ENCODE data around the gene DNAJA3. TPM values are rescaled to one million over a fixed set of nuclear protein-coding genes. Genes with fewer than 3 reads are reported as not detected.

The DNAJA3 gene
- total RNA-seq, 3 donors from 2014 or later (not counting 1 experiment from before 2014, with no cell fraction given): 22.1 to 34.2 (median 27.2) TPM

DNA sequence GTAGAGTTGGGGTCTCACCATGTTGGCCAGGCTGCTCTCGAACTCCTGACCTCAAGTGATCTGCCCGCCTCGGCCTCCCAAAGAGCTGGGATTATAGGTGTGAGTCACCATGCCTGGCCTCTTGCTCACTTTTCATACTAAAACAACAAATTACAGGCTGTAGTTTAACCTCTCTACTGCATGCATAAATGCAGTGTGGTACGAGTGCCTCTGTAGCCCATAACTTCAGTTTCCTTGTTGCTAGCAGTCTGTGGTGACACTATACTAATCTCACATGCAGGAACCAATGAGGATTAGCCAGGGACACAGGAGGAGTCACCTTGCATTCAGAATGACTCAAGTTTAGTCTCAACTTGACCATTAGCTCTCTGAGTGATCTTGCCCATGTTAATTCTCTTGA is 70.6 kb downstream of the DNAJA3 start:
- peaks cover 16% of the 10 kb centered on the region for H3K36me3 ChIP-seq (ENCODE audit: control insufficient read depth, insufficient read depth, low read length)
- DNase-seq (no peak), ATAC-seq (no peak)
- no peaks in the 10 kb centered on the region for H3K9me3 ChIP-seq (ENCODE audit: control insufficient read depth, insufficient read depth, low read length)
- H3K27ac ChIP-seq (ENCODE audit: low read length): no peak overlapping the region
- TF ChIP-seq, protein P1, sequence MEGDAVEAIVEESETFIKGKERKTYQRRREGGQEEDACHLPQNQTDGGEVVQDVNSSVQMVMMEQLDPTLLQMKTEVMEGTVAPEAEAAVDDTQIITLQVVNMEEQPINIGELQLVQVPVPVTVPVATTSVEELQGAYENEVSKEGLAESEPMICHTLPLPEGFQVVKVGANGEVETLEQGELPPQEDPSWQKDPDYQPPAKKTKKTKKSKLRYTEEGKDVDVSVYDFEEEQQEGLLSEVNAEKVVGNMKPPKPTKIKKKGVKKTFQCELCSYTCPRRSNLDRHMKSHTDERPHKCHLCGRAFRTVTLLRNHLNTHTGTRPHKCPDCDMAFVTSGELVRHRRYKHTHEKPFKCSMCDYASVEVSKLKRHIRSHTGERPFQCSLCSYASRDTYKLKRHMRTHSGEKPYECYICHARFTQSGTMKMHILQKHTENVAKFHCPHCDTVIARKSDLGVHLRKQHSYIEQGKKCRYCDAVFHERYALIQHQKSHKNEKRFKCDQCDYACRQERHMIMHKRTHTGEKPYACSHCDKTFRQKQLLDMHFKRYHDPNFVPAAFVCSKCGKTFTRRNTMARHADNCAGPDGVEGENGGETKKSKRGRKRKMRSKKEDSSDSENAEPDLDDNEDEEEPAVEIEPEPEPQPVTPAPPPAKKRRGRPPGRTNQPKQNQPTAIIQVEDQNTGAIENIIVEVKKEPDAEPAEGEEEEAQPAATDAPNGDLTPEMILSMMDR (IDR thresholded peaks at IDR 0.05): no peak
- H3K4me1 ChIP-seq (ENCODE audit: control insufficient read depth, insufficient read depth, low read length): peaks cover 10% of the 10 kb centered on the region
- Mint-ChIP-seq H3K4me1 (peaks cover 57 to 64% of the 10 kb centered on the region in 2 donors), H3K4me3 (no peak overlapping the region), H3K9me3 (no peaks in the 10 kb centered on the region), H3K27ac (peak overlapping the region; percentile 78 to 88), H3K27me3 (ENCODE audit: low read depth in 2 of 2) (no peaks in the 10 kb centered on the region), H3K36me3 (no peaks in the 10 kb centered on the region)
- no peak overlapping the region for H3K4me3 ChIP-seq (ENCODE audit: low read length)
- WGBS (ENCODE audit: insufficient coverage): 91% methylated on average over 4 of the region's 4 CpGs
- intact Hi-C loops (cut with micrococcal nuclease): no loop called here
- no peaks in the 10 kb centered on the region for H3K27me3 ChIP-seq (ENCODE audit: control insufficient read depth, insufficient read depth, low read length)

DNA sequence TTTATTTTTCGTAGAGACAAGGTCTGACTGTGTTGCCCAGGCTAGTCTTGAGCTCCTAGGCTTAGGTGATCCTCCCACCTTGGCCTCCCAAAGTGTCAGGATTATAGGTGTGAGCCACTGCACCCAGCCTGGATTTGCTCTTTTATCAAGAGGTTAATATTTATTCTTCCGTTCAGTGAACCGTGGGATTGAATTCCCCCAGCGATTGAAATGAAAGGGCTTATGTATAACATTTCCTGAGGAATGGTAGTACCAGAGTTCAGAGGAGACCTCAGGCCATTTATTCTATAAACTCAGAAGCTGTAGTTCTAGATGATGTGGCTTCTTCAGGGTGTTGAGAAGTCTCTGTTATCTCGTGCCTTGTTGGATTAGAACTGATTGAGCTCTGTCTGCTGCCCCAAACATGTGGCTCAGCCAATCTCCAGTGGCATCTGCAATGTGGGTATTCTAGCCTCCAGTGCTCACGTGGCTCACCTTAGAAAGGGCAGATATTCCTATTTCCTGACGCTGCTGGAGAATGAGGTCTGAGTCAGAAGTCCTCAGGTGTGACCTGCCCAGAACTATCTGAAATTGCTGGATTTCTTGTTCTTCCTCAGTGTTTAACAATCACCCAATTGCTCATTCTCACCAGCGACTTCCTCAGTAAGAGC is 73.0 kb downstream of the DNAJA3 start:
- no peaks in the 10 kb centered on the region for H3K27me3 Mint-ChIP-seq (ENCODE audit: low read depth in 2 of 2)
- no peak for ATAC-seq
- TF ChIP-seq, protein P1 (IDR thresholded peaks at IDR 0.05): no peak
- peaks cover 70 to 74% of the 10 kb centered on the region in 2 donors for H3K4me1 Mint-ChIP-seq
- peak overlapping the region; percentile 35 to 88 for H3K27ac Mint-ChIP-seq
- no peak for DNase-seq
- peaks cover 12% of the 10 kb centered on the region for H3K36me3 ChIP-seq (ENCODE audit: control insufficient read depth, insufficient read depth, low read length)
- no peak overlapping the region for H3K27ac ChIP-seq (ENCODE audit: low read length)
- H3K27me3 ChIP-seq (ENCODE audit: control insufficient read depth, insufficient read depth, low read length): no peaks in the 10 kb centered on the region
- intact Hi-C loops (cut with micrococcal nuclease): no loop called here
- H3K36me3 Mint-ChIP-seq: no peaks in the 10 kb centered on the region
- 89% methylated on average over 7 of the region's 8 CpGs for WGBS (ENCODE audit: insufficient coverage)
- no peak overlapping the region for H3K4me3 Mint-ChIP-seq
- H3K9me3 Mint-ChIP-seq: no peaks in the 10 kb centered on the region
- H3K4me1 ChIP-seq (ENCODE audit: control insufficient read depth, insufficient read depth, low read length): peaks cover 20% of the 10 kb centered on the region
- H3K9me3 ChIP-seq (ENCODE audit: control insufficient read depth, insufficient read depth, low read length): no peaks in the 10 kb centered on the region
- no peak overlapping the region for H3K4me3 ChIP-seq (ENCODE audit: low read length)

DNA sequence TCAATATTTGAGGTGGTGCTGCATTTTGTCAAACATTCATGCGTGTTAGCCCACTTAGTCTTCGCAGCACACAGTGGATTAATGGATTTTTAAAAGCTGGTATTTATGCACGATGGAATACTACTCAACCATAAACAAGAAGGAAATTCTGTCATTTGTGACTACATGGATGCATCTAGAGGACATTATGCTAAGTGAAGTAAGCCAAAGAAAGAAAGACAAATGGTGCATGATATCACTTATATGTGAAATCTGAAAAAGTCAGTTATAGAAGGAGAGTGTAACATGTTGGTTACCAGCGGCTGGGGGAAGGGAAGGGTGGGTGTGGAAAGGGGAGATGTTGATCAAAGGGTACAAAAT is 73.5 kb downstream of the DNAJA3 start:
- no peak for ATAC-seq
- no peak for DNase-seq
- no peaks in the 10 kb centered on the region for H3K36me3 Mint-ChIP-seq
- peaks cover 70 to 76% of the 10 kb centered on the region in 2 donors for H3K4me1 Mint-ChIP-seq
- no peaks in the 10 kb centered on the region for H3K9me3 Mint-ChIP-seq
- no peaks in the 10 kb centered on the region for H3K27me3 ChIP-seq (ENCODE audit: control insufficient read depth, insufficient read depth, low read length)
- no peaks in the 10 kb centered on the region for H3K27me3 Mint-ChIP-seq (ENCODE audit: low read depth in 2 of 2)
- H3K27ac Mint-ChIP-seq: peak overlapping the region; percentile 54 to 88
- no peak overlapping the region for H3K4me3 ChIP-seq (ENCODE audit: low read length)
- no peak overlapping the region for H3K4me3 Mint-ChIP-seq
- H3K9me3 ChIP-seq (ENCODE audit: control insufficient read depth, insufficient read depth, low read length): no peaks in the 10 kb centered on the region
- WGBS (ENCODE audit: insufficient coverage): 100% methylated on average over 3 of the region's 4 CpGs
- intact Hi-C loops (cut with micrococcal nuclease): no loop called here
- TF ChIP-seq, protein P1 (IDR thresholded peaks at IDR 0.05): no peak
- H3K36me3 ChIP-seq (ENCODE audit: control insufficient read depth, insufficient read depth, low read length): peaks cover 12% of the 10 kb centered on the region
- H3K4me1 ChIP-seq (ENCODE audit: control insufficient read depth, insufficient read depth, low read length): peaks cover 25% of the 10 kb centered on the region
- no peak overlapping the region for H3K27ac ChIP-seq (ENCODE audit: low read length)

DNA sequence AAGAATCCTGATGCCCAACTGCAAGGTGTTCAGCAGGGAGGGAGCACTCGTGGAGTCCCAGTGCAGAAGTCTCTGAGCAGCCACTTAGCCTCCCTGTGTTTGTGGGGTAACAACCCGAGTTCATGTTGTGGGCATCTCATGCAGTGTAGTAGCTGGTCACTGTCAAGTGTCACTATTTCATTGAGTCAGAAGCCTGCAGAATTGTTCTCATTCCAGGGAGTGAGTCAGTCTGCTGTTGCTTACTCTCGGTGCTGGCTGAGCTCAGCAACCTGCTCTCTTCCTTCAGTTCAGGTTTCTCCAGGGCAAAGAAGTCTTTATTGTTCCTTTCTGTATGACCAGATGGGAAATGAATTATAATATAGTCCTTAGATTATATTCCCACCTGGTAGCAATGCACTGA is 74.6 kb downstream of the DNAJA3 start:
- Mint-ChIP-seq H3K9me3 (no peaks in the 10 kb centered on the region), H3K4me1 (peaks cover 66 to 72% of the 10 kb centered on the region in 2 donors), H3K27me3 (ENCODE audit: low read depth in 2 of 2) (no peaks in the 10 kb centered on the region), H3K4me3 (no peak overlapping the region), H3K36me3 (no peaks in the 10 kb centered on the region), H3K27ac (peak overlapping the region; percentile 83 to 88)
- ATAC-seq: no peak
- no peaks in the 10 kb centered on the region for H3K27me3 ChIP-seq (ENCODE audit: control insufficient read depth, insufficient read depth, low read length)
- H3K9me3 ChIP-seq (ENCODE audit: control insufficient read depth, insufficient read depth, low read length): no peaks in the 10 kb centered on the region
- no peak for DNase-seq
- peaks cover 34% of the 10 kb centered on the region for H3K4me1 ChIP-seq (ENCODE audit: control insufficient read depth, insufficient read depth, low read length)
- WGBS (ENCODE audit: insufficient coverage): 72% methylated on average over 3 of the region's 3 CpGs
- TF ChIP-seq, protein P1 (IDR thresholded peaks at IDR 0.05): no peak
- no peak overlapping the region for H3K4me3 ChIP-seq (ENCODE audit: low read length)
- H3K27ac ChIP-seq (ENCODE audit: low read length): no peak overlapping the region
- peaks cover 12% of the 10 kb centered on the region for H3K36me3 ChIP-seq (ENCODE audit: control insufficient read depth, insufficient read depth, low read length)
- intact Hi-C loops (cut with micrococcal nuclease): no loop called here
